Activated naive CD4-positive, alpha-beta T cell treated with anti-CD3 and anti-CD28 coated beads, Interleukin-2, amount 50 U/mL, for 72 hours (primary cell): ENCODE measurements around the gene PRRC2A. TPM values are rescaled to one million over a fixed set of nuclear protein-coding genes. Genes with fewer than 3 reads are reported as not detected.

Source experiments
- ATAC-seq, 2 donors: fragments of 150-1000 bp; cut with Tn5 transposase; 2 replicates each; pipeline ENCODE4 v1.10.0; 2021; ENCODE audit warnings: mild to moderate bottlenecking in 2 of 2, moderate library complexity in 2 of 2
- DNase-seq, 2 donors: peaks; one replicate each; pipeline ENCODE4 v3.0.0; 2021 to 2022; ENCODE audit warnings: low spot score in 2 of 2
- H3K27ac Mint-ChIP-seq, 2 donors: one replicate each; pipeline ENCODE4 v1.8.0; 2022; ENCODE audit warnings: mild to moderate bottlenecking in 2 of 2, mixed read lengths in 2 of 2
- H3K36me3 Mint-ChIP-seq, 2 donors: one replicate each; pipeline ENCODE4 v1.8.0; 2022; ENCODE audit warnings: mixed read lengths in 2 of 2
- H3K9me3 Mint-ChIP-seq, 2 donors: one replicate each; pipeline ENCODE4 v1.8.0; 2022; ENCODE audit warnings: mixed read lengths in 2 of 2
- total RNA-seq, 2 donors: library from RNA; stranded (reverse); gene quantifications; one replicate each; pipeline ENCODE4 v1.2.3, GENCODE V29; 2022

The PRRC2A gene
- total RNA-seq, 2 donors from 2014 or later = 253 to 336 TPM

- Mint-ChIP-seq H3K27ac (no peak overlapping the region), H3K36me3 (peaks cover 22 to 56% of the 10 kb centered on the region in 2 donors), H3K9me3 (no peaks in the 10 kb centered on the region)
- ATAC-seq (no peak), DNase-seq (no peak)
These were observed 34.2 kb downstream of the PRRC2A start for GRCh38 chr6:31654574-31655348.

GRCh38 chr6:31655349-31656237 is 35.1 kb downstream of the PRRC2A start, which contains the start of gene APOM:
Gene APOM (plus strand): TSS chr6:31655894. CDS start chr6:31655967, 73 bp downstream.
- Mint-ChIP-seq H3K27ac (no peak within 1 kb of the TSS), H3K36me3 (peaks cover 29 to 60% of the 10 kb centered on the region in 2 donors), H3K9me3 (no peaks in the 10 kb centered on the region)
- no peak for ATAC-seq
- no peak for DNase-seq

DNA sequence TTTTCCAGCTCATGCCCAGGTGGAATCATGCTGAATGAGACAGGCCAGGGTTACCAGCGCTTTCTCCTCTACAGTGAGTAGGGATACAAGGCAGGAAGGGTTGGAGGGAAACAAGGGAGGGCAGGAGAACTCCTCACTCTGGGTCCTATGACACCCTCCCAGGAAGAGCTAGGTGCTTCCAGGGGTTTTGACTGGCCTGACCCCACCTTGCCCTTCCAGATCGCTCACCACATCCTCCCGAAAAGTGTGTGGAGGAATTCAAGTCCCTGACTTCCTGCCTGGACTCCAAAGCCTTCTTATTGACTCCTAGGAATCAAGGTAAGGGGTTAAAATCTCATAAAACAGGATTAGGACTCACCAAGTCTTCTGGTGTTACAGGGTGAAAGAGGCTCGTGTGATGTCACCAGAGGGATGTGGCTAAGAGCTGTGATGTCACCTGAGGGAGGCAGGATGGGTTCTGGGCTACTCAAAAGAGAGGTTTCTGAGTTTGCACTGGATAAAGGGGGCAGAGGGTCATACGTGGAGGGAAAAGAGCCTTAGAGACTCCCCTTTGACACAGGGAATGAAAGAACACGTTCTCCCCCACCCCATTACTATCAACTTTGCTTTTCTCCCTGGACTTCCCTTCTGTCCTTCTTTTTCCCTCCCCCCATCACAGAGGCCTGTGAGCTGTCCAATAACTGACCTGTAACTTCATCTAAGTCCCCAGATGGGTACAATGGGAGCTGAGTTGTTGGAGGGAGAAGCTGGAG is 37.1 kb downstream of the PRRC2A start:
- Mint-ChIP-seq H3K36me3 (peaks cover 22 to 45% of the 10 kb centered on the region in 2 donors), H3K27ac (peak overlapping the region; percentile 4 to 94), H3K9me3 (no peaks in the 10 kb centered on the region)
- DNase-seq (no peak), ATAC-seq (no peak)

DNA sequence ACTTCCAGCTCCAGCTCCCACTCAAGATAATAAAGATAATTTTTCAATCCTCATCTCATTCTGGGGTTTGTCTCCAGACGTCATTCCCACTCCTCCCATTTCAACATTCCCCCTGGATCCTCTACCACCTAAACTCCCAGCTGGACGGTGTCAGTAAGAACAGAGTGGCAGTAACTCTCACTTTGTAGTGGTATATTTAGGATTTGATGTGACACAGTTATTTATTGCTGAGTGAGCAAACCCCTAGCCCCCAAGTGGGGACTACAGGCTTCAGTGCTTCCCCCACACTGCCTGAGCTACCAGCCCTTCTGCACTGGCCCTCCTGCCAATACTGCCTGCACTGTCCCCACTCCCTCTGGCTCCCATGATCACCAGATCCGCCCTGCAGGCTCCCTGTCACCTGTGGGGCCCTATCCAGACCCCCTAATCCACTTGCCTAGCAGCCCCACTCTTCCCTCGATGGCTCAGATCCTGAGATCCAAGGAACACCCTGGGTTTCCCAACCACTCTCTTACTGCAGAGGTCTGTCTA is 37.7 kb downstream of the PRRC2A start:
- Mint-ChIP-seq H3K27ac (peak overlapping the region; percentile 56 to 94), H3K36me3 (peaks cover 21 to 43% of the 10 kb centered on the region in 2 donors), H3K9me3 (no peaks in the 10 kb centered on the region)
- ATAC-seq (no peak), DNase-seq (no peak)

DNA sequence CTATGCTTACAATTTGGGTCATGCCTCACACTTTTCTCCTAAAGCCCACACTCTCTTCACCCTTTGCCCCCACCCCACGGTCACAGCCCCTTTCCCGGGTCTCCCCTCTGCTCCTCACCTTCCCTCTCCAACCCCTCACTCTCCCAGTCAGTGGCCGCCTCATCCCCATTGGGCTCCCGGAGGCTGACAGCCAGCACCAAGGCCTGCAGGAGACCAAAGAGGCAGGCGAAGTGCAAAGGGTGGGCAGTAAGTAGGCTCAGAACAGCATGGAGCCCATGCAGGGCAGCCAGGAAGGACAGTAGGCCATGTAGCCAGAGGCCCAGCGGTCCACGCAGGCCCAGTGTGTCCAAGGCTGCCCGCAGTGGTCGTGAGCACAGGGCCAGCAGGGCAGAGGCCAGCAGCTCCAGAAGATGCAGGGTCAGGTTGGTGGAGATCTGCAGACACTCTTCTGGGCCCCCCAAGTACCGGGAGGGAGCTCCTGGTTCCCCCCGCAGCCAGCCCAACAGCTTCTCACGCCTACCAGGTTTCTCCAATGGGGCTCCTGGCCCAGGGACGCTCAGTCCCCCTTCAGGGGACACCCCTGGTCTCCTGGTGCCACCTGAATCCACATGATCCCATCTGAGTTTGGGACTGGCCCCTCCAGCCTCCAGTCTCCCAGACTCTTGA is 38.6 kb downstream of the PRRC2A start:
- DNase-seq = no peak
- ATAC-seq = no peak
- Mint-ChIP-seq H3K36me3 (peaks cover 30 to 52% of the 10 kb centered on the region in 2 donors), H3K9me3 (no peaks in the 10 kb centered on the region), H3K27ac (peak overlapping the region; percentile 93 to 94)

DNA sequence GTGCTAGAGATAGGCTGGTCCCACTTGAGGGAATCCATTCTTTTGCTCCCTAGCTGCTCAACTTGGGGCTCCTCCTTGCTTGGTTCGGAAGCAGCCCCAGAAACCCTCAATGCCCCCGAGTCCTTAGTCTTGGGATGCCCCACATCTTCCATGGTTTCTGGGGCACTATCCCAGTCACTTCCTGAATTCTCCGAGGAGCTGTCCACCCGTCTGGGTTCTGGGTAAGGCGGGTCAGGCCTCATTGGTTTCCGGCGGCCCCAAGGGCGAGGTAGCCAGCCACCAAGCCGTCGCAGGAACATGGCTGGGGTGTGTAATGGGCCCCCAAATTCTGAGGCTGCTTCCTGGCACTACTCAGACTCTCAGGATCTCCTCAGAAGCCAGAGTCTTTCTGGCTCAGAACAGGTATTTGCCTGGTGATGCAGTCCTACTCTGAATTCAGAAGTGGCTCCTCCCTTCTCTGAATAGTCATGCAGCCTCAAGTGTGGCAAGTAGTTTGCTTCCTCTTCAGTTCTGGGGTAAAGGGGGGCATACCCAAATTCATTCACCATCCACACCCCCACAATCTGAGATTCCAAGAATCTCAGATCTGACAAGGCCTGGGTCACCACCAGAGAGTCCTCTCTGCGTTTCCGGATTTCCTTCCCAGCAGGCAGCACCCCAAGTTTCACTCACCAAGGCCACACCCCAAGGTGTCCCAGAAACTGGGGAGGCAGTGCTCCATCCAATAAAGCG is 39.3 kb downstream of the PRRC2A start:
- peak overlapping the region; percentile 93 to 94 for H3K27ac Mint-ChIP-seq
- peaks cover 37 to 59% of the 10 kb centered on the region in 2 donors for H3K36me3 Mint-ChIP-seq
- DNase-seq (peak; percentile 38 to 69), ATAC-seq (peak; percentile 47 to 63)
- no peaks in the 10 kb centered on the region for H3K9me3 Mint-ChIP-seq

DNA sequence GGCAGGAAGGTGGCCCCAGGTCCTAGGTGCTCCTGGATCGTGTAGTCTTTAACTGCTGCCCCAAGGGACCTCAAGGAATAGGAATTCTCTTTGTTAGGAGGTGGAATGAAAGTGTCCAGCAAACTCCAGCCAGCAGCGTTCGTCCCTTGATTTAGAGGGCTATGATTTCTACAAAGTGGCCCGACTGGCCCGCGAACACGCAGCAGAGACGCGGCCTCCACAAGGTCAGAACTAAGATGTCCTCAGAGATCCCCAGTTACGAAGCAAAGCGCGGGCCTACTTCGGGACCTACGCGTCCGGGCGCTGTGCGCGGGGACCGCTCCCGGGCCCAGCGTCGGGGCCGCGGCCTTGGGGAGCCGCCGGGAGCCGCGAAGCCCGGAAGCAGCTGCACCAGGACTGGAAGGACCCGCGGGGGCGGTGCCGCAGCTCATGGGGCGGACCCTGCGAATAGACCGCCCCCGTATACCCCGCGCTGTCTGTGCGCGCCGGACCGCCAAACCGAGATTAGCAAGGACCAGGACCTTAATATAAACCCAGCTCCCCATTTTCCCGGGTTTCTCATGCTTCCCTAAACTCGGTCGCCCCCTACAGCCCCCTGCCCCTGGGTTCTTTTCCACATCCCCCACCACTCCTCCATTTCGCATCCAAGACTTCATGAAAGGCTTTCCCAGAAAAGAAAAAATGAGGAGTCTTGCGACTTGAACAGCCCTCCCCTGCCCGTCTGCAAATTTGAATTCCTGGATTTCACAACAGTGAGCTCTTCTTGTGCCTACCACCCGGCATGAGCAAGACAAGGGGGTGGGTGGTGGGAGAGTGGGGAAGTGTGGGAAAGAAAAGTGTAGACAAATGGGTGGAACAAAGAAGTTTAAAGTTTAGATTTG is 40.1 kb downstream of the PRRC2A start, which contains the start of gene C6orf47:
Gene C6orf47, minus strand, starts transcription at position 398 of the 881 bp plus-strand sequence. CDS start 831 bp downstream, outside the sequence.
- ATAC-seq (peak; percentile 64 to 70), DNase-seq (peak; percentile 72 to 74)
- Mint-ChIP-seq H3K27ac (peak within 1 kb of the TSS; percentile 93 to 94), H3K9me3 (no peaks in the 10 kb centered on the region), H3K36me3 (peaks cover 40 to 58% of the 10 kb centered on the region in 2 donors)

- no peak for DNase-seq
- Mint-ChIP-seq H3K9me3 (no peaks in the 10 kb centered on the region), H3K27ac (peak overlapping the region; percentile 74 to 94), H3K36me3 (peaks cover 49 to 58% of the 10 kb centered on the region in 2 donors)
- no peak for ATAC-seq
These were observed 41.0 kb downstream of the PRRC2A start for GRCh38 chr6:31661262-31662123.

DNA sequence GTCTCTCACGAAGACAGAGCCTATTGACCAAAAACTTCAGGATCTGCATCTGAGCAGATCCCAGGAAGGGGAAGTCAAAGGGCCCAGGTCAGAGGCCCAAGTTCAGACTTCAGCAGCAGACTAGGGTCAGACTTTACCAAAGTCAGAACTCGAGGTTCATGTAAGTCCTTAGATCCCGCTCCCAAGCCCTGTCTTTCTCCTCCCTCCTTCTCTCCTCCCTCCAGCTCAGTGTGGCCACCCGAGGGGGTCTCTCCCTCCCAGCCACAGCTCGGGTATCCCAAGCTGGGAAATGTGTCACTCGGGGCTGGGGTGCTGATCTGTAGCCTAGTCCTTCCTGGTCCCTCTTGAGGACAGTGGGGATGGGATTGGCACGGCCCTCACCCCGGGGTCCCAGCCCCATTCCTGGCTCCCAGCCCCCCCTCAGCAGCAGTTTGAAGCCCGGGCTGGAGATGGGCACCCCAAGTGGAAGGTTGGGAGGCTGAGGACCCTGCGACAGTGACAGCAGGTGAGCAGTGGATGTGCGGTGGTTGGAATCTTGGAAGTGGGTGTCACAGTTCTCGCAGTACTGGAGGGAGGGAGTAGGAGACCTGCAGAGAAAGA is 41.7 kb downstream of the PRRC2A start:
- peak overlapping the region; percentile 20 to 92 for H3K27ac Mint-ChIP-seq
- ATAC-seq (no peak), DNase-seq (no peak)
- no peaks in the 10 kb centered on the region for H3K9me3 Mint-ChIP-seq
- H3K36me3 Mint-ChIP-seq = peaks cover 55 to 56% of the 10 kb centered on the region in 2 donors

DNA sequence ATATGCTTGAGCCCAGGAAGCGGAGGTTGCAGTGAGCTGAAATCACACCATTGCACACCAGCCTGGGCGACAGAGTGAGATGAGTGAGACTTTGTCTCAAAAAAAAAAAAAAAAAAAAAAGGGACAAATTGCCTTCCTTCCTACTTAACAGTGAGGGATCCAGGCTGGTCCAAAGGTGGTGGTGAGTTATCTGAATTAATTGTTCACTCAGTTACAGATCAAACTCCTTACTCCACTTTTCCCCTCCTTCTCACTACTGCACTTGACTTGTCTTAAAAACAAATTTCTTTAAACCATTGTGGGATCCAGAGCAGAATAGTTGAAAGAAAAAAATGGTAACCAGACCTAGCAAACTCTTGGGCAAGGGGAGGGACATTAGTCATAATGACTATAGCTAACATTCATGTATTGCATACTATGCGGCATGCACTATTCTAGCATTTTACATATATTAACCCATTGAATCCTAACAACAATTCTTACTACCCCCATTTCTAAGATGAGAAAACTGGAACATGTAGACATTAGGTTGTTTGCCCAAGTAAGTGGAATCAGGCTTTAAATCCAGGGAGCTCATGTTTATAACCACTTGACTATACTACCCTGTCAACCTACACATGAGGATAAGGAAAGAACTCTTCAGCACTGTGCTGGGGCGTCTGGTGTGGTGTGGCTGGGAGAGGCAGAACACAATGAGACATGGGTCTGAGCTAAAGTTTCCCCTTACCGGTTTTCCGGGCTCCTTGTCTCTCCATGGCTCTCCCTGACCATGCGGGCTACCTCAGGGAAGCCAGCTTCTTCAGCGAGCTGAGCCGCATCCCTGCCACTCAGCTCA is 42.8 kb downstream of the PRRC2A start:
- Mint-ChIP-seq H3K36me3 (peaks cover 60 to 65% of the 10 kb centered on the region in 2 donors), H3K9me3 (no peaks in the 10 kb centered on the region), H3K27ac (peak overlapping the region; percentile 94 to 99)
- no peak for ATAC-seq
- DNase-seq = no peak

DNA sequence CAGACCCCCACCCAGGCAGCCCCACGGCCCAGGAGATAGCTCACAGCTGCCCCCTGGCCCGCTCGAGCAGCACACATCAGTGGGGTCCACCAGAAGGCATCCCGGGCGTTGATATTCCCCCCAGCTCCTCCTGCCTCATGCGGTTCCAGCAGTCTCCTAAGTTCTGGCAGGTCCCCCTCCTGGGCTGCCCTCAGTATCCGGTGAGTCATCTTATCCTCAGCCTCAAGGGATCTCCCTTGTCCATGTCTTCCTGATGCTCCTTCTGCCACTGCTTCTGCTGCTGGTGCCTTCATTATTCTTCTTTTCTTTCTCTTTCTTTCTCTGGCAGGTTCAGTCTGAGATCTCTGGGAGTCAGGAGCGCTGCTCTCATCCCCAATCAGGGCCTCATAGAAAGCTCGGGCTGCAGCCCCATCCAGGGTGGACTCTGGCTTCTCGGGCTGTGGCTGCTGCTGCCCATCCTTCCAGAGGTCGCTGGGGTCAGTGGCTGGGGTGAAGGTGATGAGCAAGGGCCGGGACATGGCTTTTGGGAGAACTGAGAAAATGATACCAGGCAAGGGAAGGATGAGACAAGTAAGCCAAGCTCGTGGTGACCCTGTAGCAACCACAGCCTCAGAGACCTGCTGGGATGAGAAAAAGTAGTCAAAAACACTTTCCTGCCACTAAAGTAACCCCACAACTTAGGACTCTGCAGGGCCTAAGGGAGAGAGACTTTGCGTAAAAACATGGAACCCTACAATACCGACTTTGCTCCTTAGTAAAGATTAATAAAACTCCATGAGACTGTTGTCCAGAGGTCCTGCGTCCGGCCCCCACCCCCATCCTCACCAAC is 43.7 kb downstream of the PRRC2A start:
- peaks cover 55 to 64% of the 10 kb centered on the region in 2 donors for H3K36me3 Mint-ChIP-seq
- DNase-seq = no peak

More for the DNA sequence above, 43.7 kb downstream of the PRRC2A start:
- no peak for ATAC-seq
- peak overlapping the region; percentile 94 to 99 for H3K27ac Mint-ChIP-seq
- no peaks in the 10 kb centered on the region for H3K9me3 Mint-ChIP-seq
